GM04503 (cell line): ENCODE data around the gene LUC7L.
"Not testable (repeated sequence)": the region's sequence is repeated elsewhere in the genome, so short reads cannot be mapped to it uniquely, and the experiment has no call there.

Experiments used
- DNase-seq: peaks from one replicate; pipeline ENCODE4 v3.0.0-alpha.2; 2012; ENCODE audit warnings: low read depth

The LUC7L gene

DNA sequence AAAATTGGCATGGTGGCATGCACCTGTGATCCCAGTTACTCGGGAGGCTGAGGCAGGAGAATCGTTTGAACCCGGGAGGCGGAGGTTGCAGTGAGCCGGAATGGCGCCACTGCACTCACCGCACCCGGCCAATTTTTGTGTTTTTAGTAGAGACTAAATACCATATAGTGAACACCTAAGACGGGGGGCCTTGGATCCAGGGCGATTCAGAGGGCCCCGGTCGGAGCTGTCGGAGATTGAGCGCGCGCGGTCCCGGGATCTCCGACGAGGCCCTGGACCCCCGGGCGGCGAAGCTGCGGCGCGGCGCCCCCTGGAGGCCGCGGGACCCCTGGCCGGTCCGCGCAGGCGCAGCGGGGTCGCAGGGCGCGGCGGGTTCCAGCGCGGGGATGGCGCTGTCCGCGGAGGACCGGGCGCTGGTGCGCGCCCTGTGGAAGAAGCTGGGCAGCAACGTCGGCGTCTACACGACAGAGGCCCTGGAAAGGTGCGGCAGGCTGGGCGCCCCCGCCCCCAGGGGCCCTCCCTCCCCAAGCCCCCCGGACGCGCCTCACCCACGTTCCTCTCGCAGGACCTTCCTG lies 49.1 kb downstream of the LUC7L start, which contains the start of gene HBQ1:
HBQ1 (plus strand) TSS at position 359 of the 575 bp plus-strand sequence; CDS start at position 387, 28 bp downstream.
- no peak for DNase-seq

GRCh38 chr16:179211-180092 lies 49.8 kb downstream of the LUC7L start:
- no peak for DNase-seq

DNA sequence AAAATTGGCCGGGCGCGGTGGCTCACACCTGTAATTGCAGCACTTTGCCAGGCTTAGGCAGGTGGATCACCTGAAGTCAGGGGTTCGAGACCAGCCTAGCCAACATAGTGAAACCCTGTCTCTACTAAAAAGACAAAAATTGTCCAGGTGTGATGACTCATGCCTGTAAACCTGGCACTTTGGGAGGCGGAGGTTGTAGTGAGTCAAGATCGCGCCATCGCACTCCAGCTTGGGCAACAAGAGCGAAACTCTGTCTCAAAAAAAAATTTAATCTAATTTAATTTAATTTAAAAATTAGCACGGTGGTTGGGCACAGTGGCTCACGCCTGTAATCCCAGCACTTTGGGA lies 50.6 kb downstream of the LUC7L start:
- DNase-seq, result no peak

DNA sequence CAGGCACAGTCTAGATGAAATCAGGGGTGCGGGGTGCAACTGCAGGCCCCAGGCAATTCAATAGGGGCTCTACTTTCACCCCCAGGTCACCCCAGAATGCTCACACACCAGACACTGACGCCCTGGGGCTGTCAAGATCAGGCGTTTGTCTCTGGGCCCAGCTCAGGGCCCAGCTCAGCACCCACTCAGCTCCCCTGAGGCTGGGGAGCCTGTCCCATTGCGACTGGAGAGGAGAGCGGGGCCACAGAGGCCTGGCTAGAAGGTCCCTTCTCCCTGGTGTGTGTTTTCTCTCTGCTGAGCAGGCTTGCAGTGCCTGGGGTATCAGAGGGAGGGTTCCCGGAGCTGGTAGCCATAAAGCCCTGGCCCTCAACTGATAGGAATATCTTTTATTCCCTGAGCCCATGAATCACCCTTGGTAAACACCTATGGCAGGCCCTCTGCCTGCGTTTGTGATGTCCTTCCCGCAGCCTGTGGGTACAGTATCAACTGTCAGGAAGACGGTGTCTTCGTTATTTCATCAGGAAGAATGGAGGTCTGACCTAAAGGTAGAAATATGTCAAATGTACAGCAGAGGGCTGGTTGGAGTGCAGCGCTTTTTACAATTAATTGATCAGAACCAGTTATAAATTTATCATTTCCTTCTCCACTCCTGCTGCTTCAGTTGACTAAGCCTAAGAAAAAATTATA lies 51.1 kb downstream of the LUC7L start:
- no peak for DNase-seq

GRCh38 chr16:177394-177822 lies 51.8 kb downstream of the LUC7L start:
- DNase-seq, result no peak

DNA sequence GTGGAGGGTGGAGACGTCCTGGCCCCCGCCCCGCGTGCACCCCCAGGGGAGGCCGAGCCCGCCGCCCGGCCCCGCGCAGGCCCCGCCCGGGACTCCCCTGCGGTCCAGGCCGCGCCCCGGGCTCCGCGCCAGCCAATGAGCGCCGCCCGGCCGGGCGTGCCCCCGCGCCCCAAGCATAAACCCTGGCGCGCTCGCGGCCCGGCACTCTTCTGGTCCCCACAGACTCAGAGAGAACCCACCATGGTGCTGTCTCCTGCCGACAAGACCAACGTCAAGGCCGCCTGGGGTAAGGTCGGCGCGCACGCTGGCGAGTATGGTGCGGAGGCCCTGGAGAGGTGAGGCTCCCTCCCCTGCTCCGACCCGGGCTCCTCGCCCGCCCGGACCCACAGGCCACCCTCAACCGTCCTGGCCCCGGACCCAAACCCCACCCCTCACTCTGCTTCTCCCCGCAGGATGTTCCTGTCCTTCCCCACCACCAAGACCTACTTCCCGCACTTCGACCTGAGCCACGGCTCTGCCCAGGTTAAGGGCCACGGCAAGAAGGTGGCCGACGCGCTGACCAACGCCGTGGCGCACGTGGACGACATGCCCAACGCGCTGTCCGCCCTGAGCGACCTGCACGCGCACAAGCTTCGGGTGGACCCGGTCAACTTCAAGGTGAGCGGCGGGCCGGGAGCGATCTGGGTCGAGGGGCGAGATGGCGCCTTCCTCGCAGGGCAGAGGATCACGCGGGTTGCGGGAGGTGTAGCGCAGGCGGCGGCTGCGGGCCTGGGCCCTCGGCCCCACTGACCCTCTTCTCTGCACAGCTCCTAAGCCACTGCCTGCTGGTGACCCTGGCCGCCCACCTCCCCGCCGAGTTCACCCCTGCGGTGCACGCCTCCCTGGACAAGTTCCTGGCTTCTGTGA lies 52.5 kb downstream of the LUC7L start, which contains the start of gene HBA1:
HBA1 (plus strand) TSS at position 204 of the 906 bp plus-strand sequence; CDS start at position 241, 37 bp downstream.
- not testable (repeated sequence) for DNase-seq

- DNase-seq, result not testable (repeated sequence)
Measured at GRCh38 chr16:176006-176405, 53.2 kb downstream of the LUC7L start.

DNA sequence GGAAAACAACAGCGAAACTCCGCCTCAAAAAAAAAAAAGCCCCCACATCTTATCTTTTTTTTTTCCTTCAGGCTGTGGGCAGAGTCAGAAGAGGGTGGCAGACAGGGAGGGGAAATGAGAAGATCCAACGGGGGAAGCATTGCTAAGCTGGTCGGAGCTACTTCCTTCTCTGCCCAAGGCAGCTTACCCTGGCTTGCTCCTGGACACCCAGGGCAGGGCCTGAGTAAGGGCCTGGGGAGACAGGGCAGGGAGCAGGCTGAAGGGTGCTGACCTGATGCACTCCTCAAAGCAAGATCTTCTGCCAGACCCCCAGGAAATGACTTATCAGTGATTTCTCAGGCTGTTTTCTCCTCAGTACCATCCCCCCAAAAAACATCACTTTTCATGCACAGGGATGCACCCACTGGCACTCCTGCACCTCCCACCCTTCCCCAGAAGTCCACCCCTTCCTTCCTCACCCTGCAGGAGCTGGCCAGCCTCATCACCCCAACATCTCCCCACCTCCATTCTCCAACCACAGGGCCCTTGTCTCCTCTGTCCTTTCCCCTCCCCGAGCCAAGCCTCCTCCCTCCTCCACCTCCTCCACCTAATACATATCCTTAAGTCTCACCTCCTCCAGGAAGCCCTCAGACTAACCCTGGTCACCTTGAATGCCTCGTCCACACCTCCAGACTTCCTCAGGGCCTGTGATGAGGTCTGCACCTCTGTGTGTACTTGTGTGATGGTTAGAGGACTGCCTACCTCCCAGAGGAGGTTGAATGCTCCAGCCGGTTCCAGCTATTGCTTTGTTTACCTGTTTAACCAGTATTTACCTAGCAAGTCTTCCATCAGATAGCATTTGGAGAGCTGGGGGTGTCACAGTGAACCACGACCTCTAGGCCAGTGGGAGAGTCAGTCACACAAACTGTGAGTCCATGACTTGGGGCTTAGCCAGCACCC lies 54.0 kb downstream of the LUC7L start:
- DNase-seq, result no peak

DNA sequence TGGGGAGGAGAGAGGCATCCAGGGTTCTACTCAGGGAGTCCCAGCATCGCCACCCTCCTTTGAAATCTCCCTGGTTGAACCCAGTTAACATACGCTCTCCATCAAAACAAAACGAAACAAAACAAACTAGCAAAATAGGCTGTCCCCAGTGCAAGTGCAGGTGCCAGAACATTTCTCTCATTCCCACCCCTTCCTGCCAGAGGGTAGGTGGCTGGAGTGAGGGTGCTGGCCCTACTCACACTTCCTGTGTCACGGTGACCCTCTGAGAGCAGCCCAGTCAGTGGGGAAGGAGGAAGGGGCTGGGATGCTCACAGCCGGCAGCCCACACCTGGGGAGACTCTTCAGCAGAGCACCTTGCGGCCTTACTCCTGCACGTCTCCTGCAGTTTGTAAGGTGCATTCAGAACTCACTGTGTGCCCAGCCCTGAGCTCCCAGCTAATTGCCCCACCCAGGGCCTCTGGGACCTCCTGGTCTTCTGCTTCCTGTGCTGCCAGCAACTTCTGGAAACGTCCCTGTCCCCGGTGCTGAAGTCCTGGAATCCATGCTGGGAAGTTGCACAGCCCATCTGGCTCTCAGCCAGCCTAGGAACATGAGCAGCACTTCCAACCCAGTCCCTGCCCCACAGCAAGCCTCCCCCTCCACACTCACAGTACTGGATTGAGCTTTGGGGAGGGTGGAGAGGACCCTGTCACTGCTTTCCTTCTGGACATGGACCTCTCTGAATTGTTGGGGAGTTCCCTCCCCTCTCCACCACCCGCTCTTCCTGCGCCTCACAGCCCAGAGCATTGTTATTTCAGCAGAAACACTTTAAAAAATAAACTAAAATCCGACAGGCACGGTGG lies 55.1 kb downstream of the LUC7L start:
- not testable (repeated sequence) for DNase-seq

- DNase-seq, result not testable (repeated sequence)
Measured at GRCh38 chr16:173211-173854, 55.9 kb downstream of the LUC7L start.

DNA sequence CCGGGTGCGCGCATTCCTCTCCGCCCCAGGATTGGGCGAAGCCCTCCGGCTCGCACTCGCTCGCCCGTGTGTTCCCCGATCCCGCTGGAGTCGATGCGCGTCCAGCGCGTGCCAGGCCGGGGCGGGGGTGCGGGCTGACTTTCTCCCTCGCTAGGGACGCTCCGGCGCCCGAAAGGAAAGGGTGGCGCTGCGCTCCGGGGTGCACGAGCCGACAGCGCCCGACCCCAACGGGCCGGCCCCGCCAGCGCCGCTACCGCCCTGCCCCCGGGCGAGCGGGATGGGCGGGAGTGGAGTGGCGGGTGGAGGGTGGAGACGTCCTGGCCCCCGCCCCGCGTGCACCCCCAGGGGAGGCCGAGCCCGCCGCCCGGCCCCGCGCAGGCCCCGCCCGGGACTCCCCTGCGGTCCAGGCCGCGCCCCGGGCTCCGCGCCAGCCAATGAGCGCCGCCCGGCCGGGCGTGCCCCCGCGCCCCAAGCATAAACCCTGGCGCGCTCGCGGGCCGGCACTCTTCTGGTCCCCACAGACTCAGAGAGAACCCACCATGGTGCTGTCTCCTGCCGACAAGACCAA lies 56.8 kb downstream of the LUC7L start, which contains the start of gene HBA2:
HBA2 (plus strand) TSS at position 503 of the 568 bp plus-strand sequence; CDS start at position 540, 37 bp downstream.
- DNase-seq, result not testable (repeated sequence)

DNA sequence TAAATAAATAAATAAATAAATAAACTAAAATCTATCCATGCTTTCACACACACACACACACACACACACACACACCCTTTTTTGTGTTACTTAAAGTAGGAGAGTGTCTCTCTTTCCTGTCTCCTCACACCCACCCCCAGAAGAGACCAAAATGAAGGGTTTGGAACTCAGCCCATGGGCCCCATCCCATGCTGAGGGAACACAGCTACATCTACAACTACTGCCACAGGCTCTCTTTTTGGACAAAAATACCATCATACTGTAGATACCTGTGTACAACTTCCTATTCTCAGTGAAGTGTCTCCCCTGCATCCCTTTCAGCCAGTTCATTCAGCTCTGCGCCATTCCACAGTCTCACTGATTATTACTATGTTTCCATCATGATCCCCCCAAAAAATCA lies 58.5 kb downstream of the LUC7L start:
- no peak for DNase-seq

DNA sequence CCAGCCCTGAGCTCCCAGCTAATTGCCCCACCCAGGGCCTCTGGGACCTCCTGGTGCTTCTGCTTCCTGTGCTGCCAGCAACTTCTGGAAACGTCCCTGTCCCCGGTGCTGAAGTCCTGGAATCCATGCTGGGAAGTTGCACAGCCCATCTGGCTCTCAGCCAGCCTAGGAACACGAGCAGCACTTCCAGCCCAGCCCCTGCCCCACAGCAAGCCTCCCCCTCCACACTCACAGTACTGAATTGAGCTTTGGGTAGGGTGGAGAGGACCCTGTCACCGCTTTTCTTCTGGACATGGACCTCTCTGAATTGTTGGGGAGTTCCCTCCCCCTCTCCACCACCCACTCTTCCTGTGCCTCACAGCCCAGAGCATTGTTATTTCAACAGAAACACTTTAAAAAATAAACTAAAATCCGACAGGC lies 59.2 kb downstream of the LUC7L start:
- DNase-seq, result not testable (repeated sequence)

GRCh38 chr16:169014-169413 lies 60.2 kb downstream of the LUC7L start:
- DNase-seq, result no peak

DNA sequence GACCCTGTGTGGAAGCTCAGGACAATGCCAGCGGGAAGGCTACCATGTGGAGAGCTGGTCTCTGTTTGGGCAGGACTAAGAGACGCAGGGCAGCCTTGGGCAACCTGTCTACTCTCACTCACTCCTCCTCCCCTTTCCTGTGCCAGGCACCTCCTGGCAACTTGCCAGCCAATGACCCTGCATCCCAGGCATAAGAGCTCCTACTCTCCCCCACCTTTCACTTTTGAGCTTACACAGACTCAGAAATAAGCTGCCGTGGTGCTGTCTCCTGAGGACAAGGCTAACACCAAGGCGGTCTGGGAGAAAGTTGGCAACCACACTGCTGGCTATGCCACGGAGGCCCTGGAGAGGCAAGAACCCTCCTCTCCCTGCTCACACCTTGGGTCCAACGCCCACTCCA lies 60.8 kb downstream of the LUC7L start:
- no peak for DNase-seq

DNA sequence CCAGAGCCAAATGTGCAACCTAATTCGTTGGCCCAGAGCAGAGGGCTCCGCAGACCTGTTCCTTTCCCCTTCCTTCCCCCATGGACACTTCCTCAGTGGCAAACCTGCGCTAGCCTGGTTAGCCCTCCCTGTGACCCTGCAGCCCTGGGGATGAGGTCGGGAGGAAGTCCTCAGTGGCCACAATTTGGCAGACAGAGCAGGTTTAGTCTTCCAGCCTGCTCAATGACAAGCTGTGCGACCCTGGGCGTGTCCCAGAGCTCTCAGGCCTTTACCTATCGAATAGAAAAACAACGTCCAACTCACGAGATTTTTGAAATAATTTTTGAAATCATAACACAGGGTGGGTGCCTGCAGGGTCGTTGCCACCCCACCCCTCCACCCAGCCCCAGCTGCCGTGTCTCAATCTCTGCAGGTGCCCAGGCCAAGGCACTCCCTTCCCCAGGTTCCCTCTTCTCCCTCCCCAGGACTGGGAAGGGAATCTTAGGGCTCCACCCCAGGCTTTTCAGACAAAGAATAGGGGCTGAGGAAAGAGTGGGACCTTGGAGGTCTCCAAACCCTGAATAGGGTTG lies 62.0 kb downstream of the LUC7L start:
- DNase-seq, result no peak

GRCh38 chr16:166375-167121 lies 62.7 kb downstream of the LUC7L start:
- DNase-seq, result no peak
